PC-9 (cell line): ENCODE results near the gene TP53. TPM values are rescaled to one million over a fixed set of nuclear protein-coding genes. Genes with fewer than 3 reads are reported as not detected.
A peak's percentile ranks its signal among the peaks of the same experiment; 100 is the strongest.

Experiments used
- BruUV-seq: library from RNA; stranded (reverse); fragments of 400-500 nt; replicated peaks from 2 replicates; lab custom pipeline; 2021; lab: Mats Ljungman, UMichigan
- CTCF ChIA-PET: fragments of 300-600 bp; sonication (Branson Sonifier 250); formaldehyde crosslinking; loops from one replicate; lab custom pipeline; 2022; ENCODE audit warnings: antibody characterized with exemption; lab: Charles Lee
- POLR2A ChIA-PET: fragments of 300-600 bp; sonication (Branson Sonifier 250); formaldehyde crosslinking; loops from one replicate; lab custom pipeline; 2022; ENCODE audit warnings: antibody characterized with exemption; ENCODE audit not compliant: unreplicated experiment; lab: Charles Lee
- DNase-seq, 2 experiments: peaks; one replicate each; pipeline versions ENCODE4 v3.0.0 to v3.0.0-alpha.2; 2015 to 2022; ENCODE audit warnings: mixed read lengths in 1 of 2
- H2AFZ ChIP-seq: fragments of 200-600 bp; sonication (generic); 2 replicates; pipeline ENCODE4 v1.8.1; 2017; ENCODE audit warnings: antibody characterized with exemption
- H3F3A ChIP-seq: fragments of 200-600 bp; sonication (generic); 2 replicates; pipeline ENCODE4 v1.8.1; 2017; ENCODE audit warnings: antibody characterized with exemption, mild to moderate bottlenecking, low read depth; ENCODE audit not compliant: insufficient read depth
- H3K27ac ChIP-seq: fragments of 200-600 bp; sonication (generic); 2 replicates; pipeline ENCODE4 v1.6.1; 2016; ENCODE audit warnings: mixed run types
- H3K27me3 ChIP-seq: fragments of 200-600 bp; sonication (generic); 2 replicates; pipeline ENCODE4 v1.6.1; 2016; ENCODE audit warnings: low read depth, mixed run types; ENCODE audit not compliant: insufficient read depth
- H3K36me3 ChIP-seq: fragments of 200-600 bp; sonication (generic); 2 replicates; pipeline ENCODE4 v1.6.1; 2016; ENCODE audit warnings: low read depth, mixed run types
- H3K4me1 ChIP-seq: fragments of 200-600 bp; sonication (generic); replicated peaks from 2 replicates; pipeline ENCODE4 v1.6.1; 2016; ENCODE audit warnings: mixed run types; ENCODE audit not compliant: insufficient read depth
- H3K4me2 ChIP-seq: fragments of 200-600 bp; sonication (generic); 2 replicates; pipeline ENCODE4 v1.6.1; 2017; ENCODE audit warnings: mixed run types
- H3K4me3 ChIP-seq: fragments of 200-600 bp; sonication (generic); 2 replicates; pipeline ENCODE4 v1.6.1; 2016; ENCODE audit warnings: mixed run types
- H3K79me2 ChIP-seq: fragments of 200-600 bp; sonication (generic); 2 replicates; pipeline ENCODE4 v1.6.1; 2017; ENCODE audit warnings: low read depth, mixed run types
- H3K9me2 ChIP-seq: fragments of 200-600 bp; sonication (generic); 2 replicates; pipeline ENCODE4 v1.8.1; 2017; ENCODE audit warnings: mild to moderate bottlenecking; ENCODE audit not compliant: insufficient read depth
- H3K9me3 ChIP-seq: fragments of 200-600 bp; sonication (generic); 2 replicates; pipeline ENCODE4 v1.8.1; 2016; ENCODE audit warnings: low read depth; ENCODE audit not compliant: insufficient read depth
- H4K20me1 ChIP-seq: fragments of 200-600 bp; sonication (generic); 2 replicates; pipeline ENCODE4 v1.8.1; 2017; ENCODE audit not compliant: insufficient read depth
- EZH2 ChIP-seq: fragments of 200-600 bp; sonication (generic); IDR thresholded peaks from 2 replicates; pipeline ENCODE4 v1.8.0; 2017; ENCODE audit warnings: antibody characterized with exemption, low read depth
- intact Hi-C: fragments of 100-400 bp; cut with micrococcal nuclease; formaldehyde crosslinking; loops from one replicate; pipeline ENCODE4 v1.10.0; 2022; ENCODE audit not compliant: unreplicated experiment
- total RNA-seq: library from RNA; stranded (reverse); gene quantifications from 2 replicates; pipeline ENCODE4 v1.2.3, GENCODE V29; 2021
- TF ChIP-seq, protein P1 (sequence below): fragments of 200-600 bp; sonication (generic); conservative IDR thresholded peaks from 2 replicates; pipeline ENCODE4 v1.6.1; 2017; ENCODE audit warnings: mixed run types, antibody characterized with exemption, mild to moderate bottlenecking, moderate library complexity

The TP53 gene
- total RNA-seq, 1 experiment from 2014 or later: 340 TPM

DNA sequence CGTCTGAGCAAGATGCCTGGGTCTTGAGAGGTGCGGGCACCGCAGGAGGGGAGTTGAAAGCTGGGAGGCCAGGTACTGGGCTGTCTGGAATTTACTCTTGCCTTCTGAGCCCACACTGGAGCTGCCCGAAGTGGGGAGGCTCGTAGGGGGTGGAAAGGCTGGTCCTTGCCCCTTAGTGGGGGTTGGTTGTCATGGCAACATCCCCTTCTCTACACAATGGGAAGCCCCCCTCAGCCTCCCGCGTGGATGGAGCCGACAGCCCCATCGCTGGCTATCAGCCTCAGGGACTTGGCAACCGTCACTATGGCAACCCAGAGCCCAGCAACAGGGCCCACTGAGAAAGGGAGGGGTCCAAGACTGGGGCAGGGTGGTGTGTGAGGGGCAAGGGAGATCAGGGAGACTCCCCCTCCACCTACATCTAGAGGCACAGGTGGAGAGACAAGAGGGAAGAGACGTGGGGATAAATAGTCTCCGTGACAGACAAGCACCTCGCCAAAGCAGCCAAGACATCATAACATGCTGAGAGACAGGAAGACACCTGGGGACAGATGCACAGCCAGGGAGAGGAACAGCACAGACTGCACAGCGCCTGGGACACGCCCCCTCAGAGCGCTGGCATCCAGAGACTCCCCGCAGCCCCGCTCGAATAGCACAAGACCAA, 25.0 kb upstream of the TP53 start:
- H3K9me3 ChIP-seq: no peaks in the 10 kb centered on the region
- intact Hi-C loops: no loop called here
- BruUV-seq: no TSS peak
- no peak overlapping the region for H3K4me3 ChIP-seq
- DNase-seq: no peak
- no peaks in the 10 kb centered on the region for H3K79me2 ChIP-seq
- ChIA-PET CTCF (interaction anchor here (0.7 kb wide), 2 partner anchors 348 to 387 kb away, joined by 3 read pairs; no protein-coding TSS in a partner anchor), POLR2A (no interaction called here)
- no peak overlapping the region for H3K27ac ChIP-seq
- H4K20me1 ChIP-seq: no peaks in the 10 kb centered on the region
- no peak overlapping the region for H3K4me2 ChIP-seq
- H3K36me3 ChIP-seq: no peaks in the 10 kb centered on the region
- TF ChIP-seq EZH2: no peak
- TF ChIP-seq, protein P1, sequence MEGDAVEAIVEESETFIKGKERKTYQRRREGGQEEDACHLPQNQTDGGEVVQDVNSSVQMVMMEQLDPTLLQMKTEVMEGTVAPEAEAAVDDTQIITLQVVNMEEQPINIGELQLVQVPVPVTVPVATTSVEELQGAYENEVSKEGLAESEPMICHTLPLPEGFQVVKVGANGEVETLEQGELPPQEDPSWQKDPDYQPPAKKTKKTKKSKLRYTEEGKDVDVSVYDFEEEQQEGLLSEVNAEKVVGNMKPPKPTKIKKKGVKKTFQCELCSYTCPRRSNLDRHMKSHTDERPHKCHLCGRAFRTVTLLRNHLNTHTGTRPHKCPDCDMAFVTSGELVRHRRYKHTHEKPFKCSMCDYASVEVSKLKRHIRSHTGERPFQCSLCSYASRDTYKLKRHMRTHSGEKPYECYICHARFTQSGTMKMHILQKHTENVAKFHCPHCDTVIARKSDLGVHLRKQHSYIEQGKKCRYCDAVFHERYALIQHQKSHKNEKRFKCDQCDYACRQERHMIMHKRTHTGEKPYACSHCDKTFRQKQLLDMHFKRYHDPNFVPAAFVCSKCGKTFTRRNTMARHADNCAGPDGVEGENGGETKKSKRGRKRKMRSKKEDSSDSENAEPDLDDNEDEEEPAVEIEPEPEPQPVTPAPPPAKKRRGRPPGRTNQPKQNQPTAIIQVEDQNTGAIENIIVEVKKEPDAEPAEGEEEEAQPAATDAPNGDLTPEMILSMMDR: no peak
- no peaks in the 10 kb centered on the region for H3K9me2 ChIP-seq
- H3K27me3 ChIP-seq: no peaks in the 10 kb centered on the region
- H2AFZ ChIP-seq: no peak overlapping the region
- peaks cover 7% of the 10 kb centered on the region for H3K4me1 ChIP-seq
- H3F3A ChIP-seq: no peaks in the 10 kb centered on the region

DNA sequence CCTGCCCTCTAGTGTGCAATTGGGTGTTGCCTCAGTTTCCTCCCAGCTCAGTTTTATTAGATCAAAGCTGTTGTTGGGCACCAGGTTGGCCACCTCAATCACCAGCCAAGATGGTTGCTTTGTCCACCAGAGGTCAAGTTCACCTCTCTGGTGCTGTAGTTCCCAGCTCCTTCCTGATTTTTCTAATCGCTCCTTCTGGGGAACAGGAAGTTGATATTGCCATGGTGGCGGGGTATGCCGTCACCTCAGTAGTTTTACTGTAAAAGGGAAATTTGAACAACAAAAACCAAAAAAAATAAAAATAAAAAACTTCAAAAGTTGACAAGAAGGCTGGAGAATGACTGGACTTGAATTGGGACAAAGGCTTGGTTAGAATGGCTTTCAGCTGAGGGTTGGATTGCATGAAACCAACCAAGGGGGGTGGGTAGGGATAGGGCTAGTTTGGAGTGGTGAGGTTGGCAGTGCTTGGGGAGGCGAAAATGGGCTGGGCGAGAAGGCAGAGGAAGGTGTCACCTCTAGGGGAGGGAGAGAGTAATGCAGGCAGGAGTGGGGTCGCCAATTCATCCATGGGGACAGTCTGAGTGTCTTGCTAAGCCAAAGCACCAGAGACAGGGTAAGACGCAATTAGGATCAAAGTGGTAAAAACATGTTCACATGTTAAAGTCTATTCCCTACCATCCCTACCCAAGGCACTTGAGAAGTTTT, 23.9 kb upstream of the TP53 start:
- Histone ChIP-seq H3K36me3 (no peaks in the 10 kb centered on the region), H4K20me1 (no peaks in the 10 kb centered on the region), H2AFZ (no peak overlapping the region), H3K9me2 (no peaks in the 10 kb centered on the region), H3K4me1 (peaks cover 3% of the 10 kb centered on the region), H3F3A (no peaks in the 10 kb centered on the region), H3K4me3 (no peak overlapping the region), H3K9me3 (no peaks in the 10 kb centered on the region), H3K27ac (no peak overlapping the region), H3K27me3 (no peaks in the 10 kb centered on the region), H3K4me2 (no peak overlapping the region), H3K79me2 (no peaks in the 10 kb centered on the region)
- BruUV-seq: no TSS peak
- CTCF ChIA-PET: interaction anchor here (0.7 kb wide), 1 partner anchor 349 kb away, joined by 3 read pairs; no protein-coding TSS in a partner anchor
- intact Hi-C loops: no loop called here
- TF ChIP-seq, protein P1: 0 out of 2 replicates have a peak, but pooled peaks have one; percentile 13
- no peak for TF ChIP-seq EZH2
- POLR2A ChIA-PET: interaction anchor here (0.6 kb wide), 1 partner anchor 131 kb away, joined by 3 read pairs; no protein-coding TSS in a partner anchor
- no peak for DNase-seq

DNA sequence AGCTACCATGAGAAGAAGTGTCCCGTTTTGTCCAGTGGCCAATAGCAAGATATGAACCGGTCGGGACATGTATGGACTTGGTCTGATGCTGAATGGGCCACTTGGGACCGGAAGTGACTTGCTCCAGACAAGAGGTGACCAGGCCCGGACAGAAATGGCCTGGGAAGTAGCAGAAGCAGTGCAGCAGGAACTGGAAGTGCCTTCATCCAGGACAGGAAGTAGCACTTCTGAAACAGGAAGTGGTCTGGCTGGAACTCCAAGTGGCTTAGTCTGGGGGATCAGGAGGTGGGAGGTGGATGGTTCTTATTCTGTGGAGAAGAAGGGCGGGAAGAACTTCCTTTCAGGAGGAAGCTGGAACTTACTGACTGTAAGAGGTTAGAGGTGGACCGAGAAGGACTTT, 23.0 kb upstream of the TP53 start:
- H4K20me1 ChIP-seq: no peaks in the 10 kb centered on the region
- no peak overlapping the region for H3K4me2 ChIP-seq
- no peaks in the 10 kb centered on the region for H3K9me2 ChIP-seq
- CTCF ChIA-PET: no interaction called here
- intact Hi-C loops: no loop called here
- H3K27me3 ChIP-seq: no peaks in the 10 kb centered on the region
- H3K9me3 ChIP-seq: no peaks in the 10 kb centered on the region
- no peaks in the 10 kb centered on the region for H3K36me3 ChIP-seq
- H3F3A ChIP-seq: no peaks in the 10 kb centered on the region
- BruUV-seq: no TSS peak
- H3K79me2 ChIP-seq: no peaks in the 10 kb centered on the region
- POLR2A ChIA-PET: no interaction called here
- no peak overlapping the region for H3K4me3 ChIP-seq
- TF ChIP-seq, protein P1: no peak
- TF ChIP-seq EZH2: no peak
- no peak overlapping the region for H3K27ac ChIP-seq
- H2AFZ ChIP-seq: no peak overlapping the region
- H3K4me1 ChIP-seq: no peaks in the 10 kb centered on the region
- DNase-seq: no peak
